ENCODE results near the gene SCGB2B2.

Gene SCGB2B2

DNA sequence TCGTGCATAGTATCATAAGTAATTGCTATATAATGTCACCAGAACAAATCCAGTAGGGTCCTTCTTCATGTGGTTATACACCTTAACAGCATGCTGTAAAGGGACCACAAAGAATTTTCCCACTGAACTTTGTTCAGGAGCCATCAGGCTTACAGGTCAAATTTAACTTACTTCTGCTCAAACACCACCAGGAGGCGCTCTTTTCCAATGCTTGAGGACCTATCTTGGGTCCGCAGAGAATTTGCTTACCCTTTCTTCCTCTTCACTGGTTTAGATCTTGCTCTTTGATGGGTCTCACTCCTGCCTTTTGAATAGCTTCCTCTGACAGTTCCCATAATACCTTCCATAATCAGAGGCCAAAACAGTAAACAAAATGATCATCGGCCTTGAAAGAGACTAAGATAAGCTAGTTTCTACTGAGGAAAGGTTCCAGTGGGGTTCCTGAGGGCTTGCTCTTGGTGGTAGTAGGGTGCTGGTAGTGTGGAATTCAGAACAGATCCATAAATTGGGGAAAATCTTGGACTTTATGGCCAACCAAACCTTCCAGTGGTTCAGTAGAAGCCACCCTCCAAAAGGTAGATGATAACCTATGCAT is 37.4 kb downstream of the SCGB2B2 start:
- H3K9me3 ChIP-seq (ENCODE audit: severe bottlenecking): no peaks in the 10 kb centered on the region
- DNase-seq: peak; percentile 48
- no peaks in the 10 kb centered on the region for H3K36me3 ChIP-seq
- TF ChIP-seq, protein P1, sequence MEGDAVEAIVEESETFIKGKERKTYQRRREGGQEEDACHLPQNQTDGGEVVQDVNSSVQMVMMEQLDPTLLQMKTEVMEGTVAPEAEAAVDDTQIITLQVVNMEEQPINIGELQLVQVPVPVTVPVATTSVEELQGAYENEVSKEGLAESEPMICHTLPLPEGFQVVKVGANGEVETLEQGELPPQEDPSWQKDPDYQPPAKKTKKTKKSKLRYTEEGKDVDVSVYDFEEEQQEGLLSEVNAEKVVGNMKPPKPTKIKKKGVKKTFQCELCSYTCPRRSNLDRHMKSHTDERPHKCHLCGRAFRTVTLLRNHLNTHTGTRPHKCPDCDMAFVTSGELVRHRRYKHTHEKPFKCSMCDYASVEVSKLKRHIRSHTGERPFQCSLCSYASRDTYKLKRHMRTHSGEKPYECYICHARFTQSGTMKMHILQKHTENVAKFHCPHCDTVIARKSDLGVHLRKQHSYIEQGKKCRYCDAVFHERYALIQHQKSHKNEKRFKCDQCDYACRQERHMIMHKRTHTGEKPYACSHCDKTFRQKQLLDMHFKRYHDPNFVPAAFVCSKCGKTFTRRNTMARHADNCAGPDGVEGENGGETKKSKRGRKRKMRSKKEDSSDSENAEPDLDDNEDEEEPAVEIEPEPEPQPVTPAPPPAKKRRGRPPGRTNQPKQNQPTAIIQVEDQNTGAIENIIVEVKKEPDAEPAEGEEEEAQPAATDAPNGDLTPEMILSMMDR (IDR thresholded peaks at IDR 0.05; ENCODE audit: low read depth, low read length): peak; percentile 73
- H3K27ac ChIP-seq: no peak overlapping the region
- H3K27me3 ChIP-seq (ENCODE audit: insufficient read depth, low read depth, severe bottlenecking): no peaks in the 10 kb centered on the region
- H3K4me3 ChIP-seq (ENCODE audit: low read depth, low read length): no peak overlapping the region

DNA sequence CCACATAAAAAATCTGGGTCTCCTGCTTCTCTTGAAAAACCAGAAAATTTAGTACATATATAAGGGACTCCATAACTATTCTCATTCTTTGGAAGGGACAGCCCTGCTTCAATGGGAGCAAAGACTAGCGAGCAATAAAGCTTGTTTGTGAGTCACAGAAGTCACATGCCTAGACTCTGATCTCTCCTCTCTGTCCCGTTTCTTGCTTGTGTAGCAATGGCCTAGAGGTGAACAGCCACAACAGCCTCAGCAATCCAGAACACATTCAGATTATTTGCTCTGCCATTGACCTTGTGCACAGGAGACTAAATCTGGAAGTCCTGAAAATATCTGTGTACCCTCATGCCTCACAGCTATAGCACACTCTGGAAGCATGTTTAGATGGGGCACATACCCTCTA is 43.2 kb downstream of the SCGB2B2 start:
- Histone ChIP-seq H3K36me3 (no peaks in the 10 kb centered on the region), H3K4me3 (ENCODE audit: low read depth, low read length) (no peak overlapping the region), H3K27ac (no peak overlapping the region), H3K9me3 (ENCODE audit: severe bottlenecking) (no peaks in the 10 kb centered on the region), H3K27me3 (ENCODE audit: insufficient read depth, low read depth, severe bottlenecking) (no peaks in the 10 kb centered on the region)
- no peak for DNase-seq
- TF ChIP-seq, protein P1 (IDR thresholded peaks at IDR 0.05; ENCODE audit: low read depth, low read length): no peak

Data from WERI-Rb-1 (cell line).